Tibial artery (tissue), 4 donors: ENCODE results near the gene ID4.

Experiments
- DNase-seq, 2 donors: peaks; one replicate each; pipeline ENCODE4 v3.0.0-alpha.2; 2019
- H3K27ac ChIP-seq, 2 donors: fragments of 200-600 bp; sonication (generic) in 1 of 2; 1 replicate in 1 of 2; 2 replicates in 1 of 2; pipeline ENCODE4 v1.5.1; 2018 to 2019; ENCODE audit warnings: mild to moderate bottlenecking in 1 of 2
- H3K27me3 ChIP-seq, 2 donors: fragments of 200-600 bp; sonication (generic) in 1 of 2; one replicate each; pipeline versions ENCODE4 v1.5.1 to v1.6.0; 2016 to 2019
- H3K36me3 ChIP-seq, 3 donors: fragments of 200-600 bp; sonication (generic) in 2 of 3; one replicate each; pipeline ENCODE4 v1.5.1; 2016 to 2019; ENCODE audit warnings: mild to moderate bottlenecking in 2 of 3
- H3K4me1 ChIP-seq, 4 donors: fragments of 200-600 bp; sonication (generic) in 2 of 4; 1 replicate in 3 of 4; 2 replicates in 1 of 4; pipeline ENCODE4 v1.5.1; 2016 to 2019
- H3K4me3 ChIP-seq, 2 donors: fragments of 200-600 bp; sonication (generic) in 1 of 2; 1 replicate in 1 of 2; 2 replicates in 1 of 2; pipeline ENCODE4 v1.5.1; 2018 to 2019; ENCODE audit warnings: mild to moderate bottlenecking in 2 of 2
- H3K9me3 ChIP-seq, 3 donors: fragments of 200-600 bp; sonication (generic) in 1 of 3; one replicate each; pipeline ENCODE4 v1.5.1; 2016 to 2019
- intact Hi-C: fragments of 100-400 bp; cut with DNase I; formaldehyde crosslinking; loops from one replicate; pipeline ENCODE4 v1.15.0; 2023; ENCODE audit warnings: low total_unique reads
- TF ChIP-seq, protein P1 (sequence below), 2 experiments: fragments of 200-600 bp in 1 of 2; fragments of 450-650 bp in 1 of 2; IDR thresholded peaks; one replicate each; pipeline ENCODE4 v1.5.1; 2017 to 2019; ENCODE audit warnings: antibody characterized with exemption in 2 of 2, mild to moderate bottlenecking in 1 of 2, moderate library complexity in 1 of 2

The ID4 gene

DNA sequence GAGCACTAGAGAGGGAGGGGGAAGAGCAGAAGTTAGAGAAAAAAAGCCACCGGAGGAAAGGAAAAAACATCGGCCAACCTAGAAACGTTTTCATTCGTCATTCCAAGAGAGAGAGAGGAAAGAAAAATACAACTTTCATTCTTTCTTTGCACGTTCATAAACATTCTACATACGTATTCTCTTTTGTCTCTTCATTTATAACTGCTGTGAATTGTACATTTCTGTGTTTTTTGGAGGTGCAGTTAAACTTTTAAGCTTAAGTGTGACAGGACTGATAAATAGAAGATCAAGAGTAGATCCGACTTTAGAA is 2.0 kb downstream of the ID4 start:
- Histone ChIP-seq H3K27ac (peak overlapping the region; percentile 97 to 98), H3K9me3 (no peaks in the 10 kb centered on the region), H3K4me1 (peaks cover 0 to 31% (median 2%) of the 10 kb centered on the region in 4 donors), H3K36me3 (peaks cover 0 to 22% (median 12%) of the 10 kb centered on the region in 3 donors), H3K4me3 (peak overlapping the region; percentile 74 to 78), H3K27me3 (no peaks in the 10 kb centered on the region)
- intact Hi-C loops: no loop called here
- TF ChIP-seq, protein P1, sequence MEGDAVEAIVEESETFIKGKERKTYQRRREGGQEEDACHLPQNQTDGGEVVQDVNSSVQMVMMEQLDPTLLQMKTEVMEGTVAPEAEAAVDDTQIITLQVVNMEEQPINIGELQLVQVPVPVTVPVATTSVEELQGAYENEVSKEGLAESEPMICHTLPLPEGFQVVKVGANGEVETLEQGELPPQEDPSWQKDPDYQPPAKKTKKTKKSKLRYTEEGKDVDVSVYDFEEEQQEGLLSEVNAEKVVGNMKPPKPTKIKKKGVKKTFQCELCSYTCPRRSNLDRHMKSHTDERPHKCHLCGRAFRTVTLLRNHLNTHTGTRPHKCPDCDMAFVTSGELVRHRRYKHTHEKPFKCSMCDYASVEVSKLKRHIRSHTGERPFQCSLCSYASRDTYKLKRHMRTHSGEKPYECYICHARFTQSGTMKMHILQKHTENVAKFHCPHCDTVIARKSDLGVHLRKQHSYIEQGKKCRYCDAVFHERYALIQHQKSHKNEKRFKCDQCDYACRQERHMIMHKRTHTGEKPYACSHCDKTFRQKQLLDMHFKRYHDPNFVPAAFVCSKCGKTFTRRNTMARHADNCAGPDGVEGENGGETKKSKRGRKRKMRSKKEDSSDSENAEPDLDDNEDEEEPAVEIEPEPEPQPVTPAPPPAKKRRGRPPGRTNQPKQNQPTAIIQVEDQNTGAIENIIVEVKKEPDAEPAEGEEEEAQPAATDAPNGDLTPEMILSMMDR (IDR thresholded peaks at IDR 0.05): no peak
- no peak for DNase-seq

DNA sequence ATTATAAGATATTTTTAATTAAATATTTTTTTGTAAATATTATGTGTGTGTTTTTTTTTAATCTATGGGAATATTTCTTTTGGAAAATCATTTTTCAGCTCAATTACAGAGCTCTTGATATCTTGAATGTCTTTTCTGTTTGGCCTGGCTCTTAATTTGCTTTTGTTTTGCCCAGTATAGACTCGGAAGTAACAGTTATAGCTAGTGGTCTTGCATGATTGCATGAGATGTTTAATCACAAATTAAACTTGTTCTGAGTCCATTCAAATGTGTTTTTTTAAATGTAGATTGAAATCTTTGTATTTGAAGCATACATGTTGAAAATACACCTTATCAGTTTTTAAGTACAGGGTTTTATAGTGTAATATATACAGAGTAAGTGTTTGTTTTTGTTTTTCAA is 2.6 kb downstream of the ID4 start:
- peak overlapping the region; percentile 97 to 98 for H3K27ac ChIP-seq
- peaks cover 0 to 37% (median 7%) of the 10 kb centered on the region in 4 donors for H3K4me1 ChIP-seq
- peak overlapping the region; percentile 74 to 78 for H3K4me3 ChIP-seq

DNA sequence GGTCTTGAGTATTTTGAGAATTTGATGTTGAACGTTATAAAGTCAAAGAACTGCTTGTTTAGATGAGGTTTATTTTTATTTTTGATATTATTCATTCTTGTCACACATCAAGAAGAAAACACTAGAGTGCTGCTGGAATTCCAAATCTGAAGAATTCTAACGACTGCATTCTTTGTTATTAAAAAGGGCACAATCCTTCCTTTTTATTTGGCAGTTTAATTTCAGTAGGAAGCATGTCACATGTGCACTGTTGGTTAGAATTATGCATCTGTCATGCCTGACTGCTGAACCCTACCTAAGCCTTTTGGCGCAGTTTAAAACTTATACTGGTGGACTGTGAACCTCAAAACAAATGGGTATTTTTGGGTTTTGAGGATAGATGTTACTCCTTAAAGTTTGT is 4.0 kb downstream of the ID4 start:
- intact Hi-C loops: no loop called here
- peaks cover 0 to 22% (median 12%) of the 10 kb centered on the region in 3 donors for H3K36me3 ChIP-seq
- H3K4me3 ChIP-seq: peak overlapping the region; percentile 74 to 78
- no peaks in the 10 kb centered on the region for H3K9me3 ChIP-seq
- TF ChIP-seq, protein P1 (IDR thresholded peaks at IDR 0.05): no peak
- peaks cover 0 to 51% (median 12%) of the 10 kb centered on the region in 4 donors for H3K4me1 ChIP-seq
- H3K27ac ChIP-seq: peak overlapping the region; percentile 97 to 98
- no peak for DNase-seq
- no peaks in the 10 kb centered on the region for H3K27me3 ChIP-seq

More for the DNA sequence above, 2.6 kb downstream of the ID4 start:
- intact Hi-C loops: no loop called here
- DNase-seq: no peak
- Histone ChIP-seq H3K36me3 (peaks cover 0 to 22% (median 12%) of the 10 kb centered on the region in 3 donors), H3K9me3 (no peaks in the 10 kb centered on the region), H3K27me3 (no peaks in the 10 kb centered on the region)
- TF ChIP-seq, protein P1 (IDR thresholded peaks at IDR 0.05): no peak

DNA sequence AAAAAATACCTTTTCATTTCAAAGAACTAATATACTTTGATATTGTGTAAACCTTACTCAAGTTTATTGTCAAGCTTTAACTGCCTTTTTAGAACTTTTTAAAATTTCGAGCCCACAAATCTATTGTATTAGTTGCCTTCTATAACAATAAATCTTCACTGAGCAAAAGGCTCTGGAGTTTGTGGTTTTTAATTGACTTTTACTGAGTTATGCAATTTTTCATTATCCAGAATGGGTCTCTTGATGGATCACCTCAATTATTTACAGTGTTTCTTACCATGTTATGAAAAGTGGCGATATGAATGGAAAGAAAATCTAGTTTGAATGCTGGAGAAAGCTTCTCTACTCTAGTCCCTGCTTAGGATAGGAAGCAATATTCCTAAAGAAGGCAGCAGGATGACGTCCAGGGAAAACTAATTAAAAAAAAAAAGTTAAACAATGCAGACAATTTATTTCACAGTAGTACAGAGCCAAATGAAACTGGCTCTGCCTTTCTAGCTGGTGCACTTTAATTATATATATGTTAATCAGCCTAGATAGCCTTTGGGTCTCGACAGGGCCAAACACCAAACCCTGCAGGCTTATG is 5.0 kb downstream of the ID4 start:
- DNase-seq: no peak
- peaks cover 0 to 53% (median 12%) of the 10 kb centered on the region in 4 donors for H3K4me1 ChIP-seq
- TF ChIP-seq, protein P1 (IDR thresholded peaks at IDR 0.05): no peak
- H3K9me3 ChIP-seq: no peaks in the 10 kb centered on the region
- intact Hi-C loops: no loop called here
- peak overlapping the region; percentile 97 to 98 for H3K27ac ChIP-seq
- no peaks in the 10 kb centered on the region for H3K27me3 ChIP-seq
- H3K36me3 ChIP-seq: peaks cover 0 to 22% (median 12%) of the 10 kb centered on the region in 3 donors
- H3K4me3 ChIP-seq: peak overlapping the region; percentile 74 to 78

DNA sequence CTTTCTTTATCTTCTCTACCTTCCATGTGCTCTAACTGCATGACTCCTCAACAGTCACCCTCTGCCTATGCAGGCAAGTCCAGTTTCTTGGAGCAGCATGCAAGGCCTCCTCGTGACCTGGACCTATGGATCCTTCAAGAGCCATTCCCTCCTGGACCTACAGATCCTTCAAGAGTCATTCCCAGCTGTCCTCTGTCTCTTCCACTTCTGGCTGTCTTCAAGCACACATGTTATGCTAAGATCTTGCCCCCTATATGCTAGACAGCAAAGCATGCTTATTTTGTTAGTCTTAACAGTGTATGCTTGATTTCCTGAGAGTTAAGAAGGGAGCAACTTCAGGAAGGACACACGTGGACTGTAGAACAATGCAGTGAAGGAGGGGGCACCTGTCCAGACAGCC is 7.5 kb downstream of the ID4 start:
- peaks cover 0 to 61% (median 12%) of the 10 kb centered on the region in 4 donors for H3K4me1 ChIP-seq
- no peaks in the 10 kb centered on the region for H3K27me3 ChIP-seq
- H3K4me3 ChIP-seq: no peak overlapping the region
- no peak for DNase-seq
- no peaks in the 10 kb centered on the region for H3K9me3 ChIP-seq
- intact Hi-C loops: loop anchor here (5.0 kb wide), 1 partner anchor 558 kb away; the partner anchor contains the start of gene E2F3
- TF ChIP-seq, protein P1 (IDR thresholded peaks at IDR 0.05): no peak
- peaks cover 0 to 12% (median 0%) of the 10 kb centered on the region in 3 donors for H3K36me3 ChIP-seq
- peak overlapping the region; percentile 97 to 98 for H3K27ac ChIP-seq
